ENCODE results near the gene ACSL3.

The ACSL3 gene

GRCh38 chr2:222879604-222879933 lies 18.7 kb downstream of the ACSL3 start:
- no peak for DNase-seq (ENCODE audit: low read depth in 2 of 2)

- DNase-seq (ENCODE audit: low read depth in 2 of 2), result no peak
Measured at GRCh38 chr2:222882484-222882928, 21.7 kb downstream of the ACSL3 start.

GRCh38 chr2:222883420-222883819 lies 22.6 kb downstream of the ACSL3 start:
- no peak for DNase-seq (ENCODE audit: low read depth in 2 of 2)

- DNase-seq (ENCODE audit: low read depth in 2 of 2), result no peak
Measured at GRCh38 chr2:222884114-222884771, 23.4 kb downstream of the ACSL3 start.

GRCh38 chr2:222884805-222885424 lies 24.1 kb downstream of the ACSL3 start:
- no peak for DNase-seq (ENCODE audit: low read depth in 2 of 2)

GRCh38 chr2:222887124-222887523 lies 26.3 kb downstream of the ACSL3 start:
- DNase-seq (ENCODE audit: low read depth in 2 of 2), result no peak

- DNase-seq (ENCODE audit: low read depth in 2 of 2), result no peak
Measured at GRCh38 chr2:222888716-222889115, 27.9 kb downstream of the ACSL3 start.

- DNase-seq (ENCODE audit: low read depth in 2 of 2), result no peak
Measured at GRCh38 chr2:222891890-222892289, 31.1 kb downstream of the ACSL3 start.

GRCh38 chr2:222892321-222892720 lies 31.5 kb downstream of the ACSL3 start:
- DNase-seq (ENCODE audit: low read depth in 2 of 2), result no peak

- DNase-seq (ENCODE audit: low read depth in 2 of 2), result no peak
Measured at GRCh38 chr2:222892761-222893160, 31.9 kb downstream of the ACSL3 start.

GRCh38 chr2:222893716-222894115 lies 32.9 kb downstream of the ACSL3 start:
- DNase-seq (ENCODE audit: low read depth in 2 of 2), result no peak

GRCh38 chr2:222895144-222895543 lies 34.3 kb downstream of the ACSL3 start:
- no peak for DNase-seq (ENCODE audit: low read depth in 2 of 2)

GRCh38 chr2:222897898-222898297 lies 37.1 kb downstream of the ACSL3 start:
- no peak for DNase-seq (ENCODE audit: low read depth in 2 of 2)

- DNase-seq (ENCODE audit: low read depth in 2 of 2), result no peak
Measured at GRCh38 chr2:222899413-222900181, 38.8 kb downstream of the ACSL3 start.

- DNase-seq (ENCODE audit: low read depth in 2 of 2), result no peak
Measured at GRCh38 chr2:222900354-222900753, 39.5 kb downstream of the ACSL3 start.

- DNase-seq (ENCODE audit: low read depth in 2 of 2), result no peak
Measured at GRCh38 chr2:222902660-222903059, 41.8 kb downstream of the ACSL3 start.

GRCh38 chr2:222903234-222904220 lies 42.7 kb downstream of the ACSL3 start:
- no peak for DNase-seq (ENCODE audit: low read depth in 2 of 2)

- DNase-seq (ENCODE audit: low read depth in 2 of 2), result no peak
Measured at GRCh38 chr2:222904557-222905258, 43.9 kb downstream of the ACSL3 start.

GRCh38 chr2:222907048-222907447 lies 46.2 kb downstream of the ACSL3 start:
- no peak for DNase-seq (ENCODE audit: low read depth in 2 of 2)

GRCh38 chr2:222907790-222908441 lies 47.1 kb downstream of the ACSL3 start:
- DNase-seq (ENCODE audit: low read depth in 2 of 2), result no peak

GRCh38 chr2:222909286-222909685 lies 48.5 kb downstream of the ACSL3 start:
- no peak for DNase-seq (ENCODE audit: low read depth in 2 of 2)
